ENCODE results near the gene ZBTB34. TPM values are rescaled to one million over a fixed set of nuclear protein-coding genes. Genes with fewer than 3 reads are reported as not detected.
"Not testable (repeated sequence)": the region's sequence is repeated elsewhere in the genome, so short reads cannot be mapped to it uniquely, and the experiment has no call there.

ZBTB34 gene
- polyA plus RNA-seq, 1 donor from 2014 or later: 19.5 TPM

DNA sequence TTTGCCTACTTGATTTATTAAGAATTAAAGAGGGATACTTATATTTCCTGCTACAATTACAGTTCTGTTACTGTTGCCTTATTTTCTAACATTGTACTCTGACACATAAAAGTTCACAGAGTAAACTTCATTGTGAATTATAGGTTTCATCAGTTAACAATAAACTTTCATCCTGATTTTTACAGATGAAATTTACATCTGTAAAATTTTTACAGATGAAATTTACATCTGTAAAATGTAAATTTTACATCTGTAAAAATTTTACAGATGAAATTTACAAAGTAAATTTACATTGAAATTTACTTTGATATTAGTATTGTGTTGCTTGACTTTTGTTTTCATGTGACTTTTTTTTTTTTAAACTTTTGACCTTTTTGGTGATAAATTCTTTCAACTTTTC, 46.3 kb upstream of the ZBTB34 start:
- no peak overlapping the region for H3K4me2 ChIP-seq (ENCODE audit: low read length)
- H3K4me3 ChIP-seq (ENCODE audit: low read length): no peak overlapping the region
- H3K27me3 ChIP-seq (ENCODE audit: insufficient read depth, low read depth, low read length): no peaks in the 10 kb centered on the region
- no peak overlapping the region for H2AFZ ChIP-seq (ENCODE audit: low read depth, low read length)
- H3K27ac ChIP-seq (ENCODE audit: low read length): no peak overlapping the region
- no peaks in the 10 kb centered on the region for H3K9me2 ChIP-seq (ENCODE audit: insufficient read depth, low read length)
- peaks cover under 1% of the 10 kb centered on the region for H3K9me3 ChIP-seq (ENCODE audit: low read length)
- no peak overlapping the region for H3K9ac ChIP-seq (ENCODE audit: low read length)
- H3F3A ChIP-seq (ENCODE audit: insufficient read depth, low read length, poor library complexity, severe bottlenecking): no peaks in the 10 kb centered on the region
- no peaks in the 10 kb centered on the region for H4K20me1 ChIP-seq (ENCODE audit: insufficient read depth)
- peaks cover 26% of the 10 kb centered on the region for H3K79me2 ChIP-seq (replicated peaks; ENCODE audit: insufficient read depth, low read length)
- TF ChIP-seq TAF1 (IDR thresholded peaks at IDR 0.05; ENCODE audit: low read depth) (no peak), POLR2AphosphoS5 (IDR thresholded peaks at IDR 0.05) (no peak), EP300 (conservative IDR thresholded peaks at IDR 0.05; ENCODE audit: poor library complexity, severe bottlenecking) (no peak), SMC3 (conservative IDR thresholded peaks at IDR 0.05; ENCODE audit: poor library complexity) (no peak), EZH2 (IDR thresholded peaks at IDR 0.05; ENCODE audit: borderline replicate concordance, insufficient read depth, low read length, poor library complexity, severe bottlenecking) (no peak)
- TF ChIP-seq, protein P1, sequence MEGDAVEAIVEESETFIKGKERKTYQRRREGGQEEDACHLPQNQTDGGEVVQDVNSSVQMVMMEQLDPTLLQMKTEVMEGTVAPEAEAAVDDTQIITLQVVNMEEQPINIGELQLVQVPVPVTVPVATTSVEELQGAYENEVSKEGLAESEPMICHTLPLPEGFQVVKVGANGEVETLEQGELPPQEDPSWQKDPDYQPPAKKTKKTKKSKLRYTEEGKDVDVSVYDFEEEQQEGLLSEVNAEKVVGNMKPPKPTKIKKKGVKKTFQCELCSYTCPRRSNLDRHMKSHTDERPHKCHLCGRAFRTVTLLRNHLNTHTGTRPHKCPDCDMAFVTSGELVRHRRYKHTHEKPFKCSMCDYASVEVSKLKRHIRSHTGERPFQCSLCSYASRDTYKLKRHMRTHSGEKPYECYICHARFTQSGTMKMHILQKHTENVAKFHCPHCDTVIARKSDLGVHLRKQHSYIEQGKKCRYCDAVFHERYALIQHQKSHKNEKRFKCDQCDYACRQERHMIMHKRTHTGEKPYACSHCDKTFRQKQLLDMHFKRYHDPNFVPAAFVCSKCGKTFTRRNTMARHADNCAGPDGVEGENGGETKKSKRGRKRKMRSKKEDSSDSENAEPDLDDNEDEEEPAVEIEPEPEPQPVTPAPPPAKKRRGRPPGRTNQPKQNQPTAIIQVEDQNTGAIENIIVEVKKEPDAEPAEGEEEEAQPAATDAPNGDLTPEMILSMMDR (IDR thresholded peaks at IDR 0.05; ENCODE audit: poor library complexity, severe bottlenecking): no peak
- TF ChIP-seq, protein P2, sequence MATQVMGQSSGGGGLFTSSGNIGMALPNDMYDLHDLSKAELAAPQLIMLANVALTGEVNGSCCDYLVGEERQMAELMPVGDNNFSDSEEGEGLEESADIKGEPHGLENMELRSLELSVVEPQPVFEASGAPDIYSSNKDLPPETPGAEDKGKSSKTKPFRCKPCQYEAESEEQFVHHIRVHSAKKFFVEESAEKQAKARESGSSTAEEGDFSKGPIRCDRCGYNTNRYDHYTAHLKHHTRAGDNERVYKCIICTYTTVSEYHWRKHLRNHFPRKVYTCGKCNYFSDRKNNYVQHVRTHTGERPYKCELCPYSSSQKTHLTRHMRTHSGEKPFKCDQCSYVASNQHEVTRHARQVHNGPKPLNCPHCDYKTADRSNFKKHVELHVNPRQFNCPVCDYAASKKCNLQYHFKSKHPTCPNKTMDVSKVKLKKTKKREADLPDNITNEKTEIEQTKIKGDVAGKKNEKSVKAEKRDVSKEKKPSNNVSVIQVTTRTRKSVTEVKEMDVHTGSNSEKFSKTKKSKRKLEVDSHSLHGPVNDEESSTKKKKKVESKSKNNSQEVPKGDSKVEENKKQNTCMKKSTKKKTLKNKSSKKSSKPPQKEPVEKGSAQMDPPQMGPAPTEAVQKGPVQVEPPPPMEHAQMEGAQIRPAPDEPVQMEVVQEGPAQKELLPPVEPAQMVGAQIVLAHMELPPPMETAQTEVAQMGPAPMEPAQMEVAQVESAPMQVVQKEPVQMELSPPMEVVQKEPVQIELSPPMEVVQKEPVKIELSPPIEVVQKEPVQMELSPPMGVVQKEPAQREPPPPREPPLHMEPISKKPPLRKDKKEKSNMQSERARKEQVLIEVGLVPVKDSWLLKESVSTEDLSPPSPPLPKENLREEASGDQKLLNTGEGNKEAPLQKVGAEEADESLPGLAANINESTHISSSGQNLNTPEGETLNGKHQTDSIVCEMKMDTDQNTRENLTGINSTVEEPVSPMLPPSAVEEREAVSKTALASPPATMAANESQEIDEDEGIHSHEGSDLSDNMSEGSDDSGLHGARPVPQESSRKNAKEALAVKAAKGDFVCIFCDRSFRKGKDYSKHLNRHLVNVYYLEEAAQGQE (IDR thresholded peaks at IDR 0.05; ENCODE audit: borderline replicate concordance): no peak
- H3K36me3 ChIP-seq (ENCODE audit: insufficient read depth, low read length): no peaks in the 10 kb centered on the region

GRCh38 chr9:126817615-126818014, 42.8 kb upstream of the ZBTB34 start:
- Histone ChIP-seq H3K79me2 (replicated peaks; ENCODE audit: insufficient read depth, low read length) (peaks cover 15% of the 10 kb centered on the region), H3K9me3 (ENCODE audit: low read length) (peaks cover 13% of the 10 kb centered on the region)
- not testable (repeated sequence) for H3F3A ChIP-seq (ENCODE audit: insufficient read depth, low read length, poor library complexity, severe bottlenecking); H3K9ac ChIP-seq (ENCODE audit: low read length); H3K36me3 ChIP-seq (ENCODE audit: insufficient read depth, low read length); H3K27ac ChIP-seq (ENCODE audit: low read length); H3K4me2 ChIP-seq (ENCODE audit: low read length); H2AFZ ChIP-seq (ENCODE audit: low read depth, low read length); H4K20me1 ChIP-seq (ENCODE audit: insufficient read depth); H3K4me3 ChIP-seq (ENCODE audit: low read length); H3K27me3 ChIP-seq (ENCODE audit: insufficient read depth, low read depth, low read length); H3K9me2 ChIP-seq (ENCODE audit: insufficient read depth, low read length)

DNA sequence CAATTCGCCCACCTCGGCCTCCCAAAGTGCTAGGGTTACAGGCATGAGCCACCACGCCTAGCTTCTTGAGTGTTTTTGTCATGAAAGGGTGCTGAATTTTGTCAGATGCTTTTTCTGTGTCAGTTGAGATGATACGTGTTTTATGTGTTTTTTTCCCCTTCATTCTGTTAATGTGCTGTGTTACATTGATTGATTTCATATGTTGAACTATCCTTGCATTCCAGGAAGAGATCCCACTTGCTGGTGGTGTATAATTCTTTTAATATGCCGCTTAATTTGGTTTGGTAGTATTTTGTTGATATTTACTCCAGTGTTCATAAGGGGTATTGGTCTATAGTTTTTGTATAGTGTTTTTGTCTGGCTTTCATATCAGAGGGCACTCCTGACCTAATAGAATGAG, 42.0 kb upstream of the ZBTB34 start:
- Histone ChIP-seq H3K27me3 (ENCODE audit: insufficient read depth, low read depth, low read length) (no peaks in the 10 kb centered on the region), H3K9me3 (ENCODE audit: low read length) (peaks cover 13% of the 10 kb centered on the region), H3K4me3 (ENCODE audit: low read length) (no peak overlapping the region), H3K9ac (ENCODE audit: low read length) (no peak overlapping the region), H3F3A (ENCODE audit: insufficient read depth, low read length, poor library complexity, severe bottlenecking) (no peaks in the 10 kb centered on the region), H3K9me2 (ENCODE audit: insufficient read depth, low read length) (no peaks in the 10 kb centered on the region), H3K27ac (ENCODE audit: low read length) (no peak overlapping the region), H3K36me3 (ENCODE audit: insufficient read depth, low read length) (no peaks in the 10 kb centered on the region), H3K4me2 (ENCODE audit: low read length) (no peak overlapping the region), H3K79me2 (replicated peaks; ENCODE audit: insufficient read depth, low read length) (peaks cover 12% of the 10 kb centered on the region), H2AFZ (ENCODE audit: low read depth, low read length) (no peak overlapping the region), H4K20me1 (ENCODE audit: insufficient read depth) (no peaks in the 10 kb centered on the region)
- TF ChIP-seq EZH2 (IDR thresholded peaks at IDR 0.05; ENCODE audit: borderline replicate concordance, insufficient read depth, low read length, poor library complexity, severe bottlenecking) (no peak), EP300 (conservative IDR thresholded peaks at IDR 0.05; ENCODE audit: poor library complexity, severe bottlenecking) (no peak), SMC3 (conservative IDR thresholded peaks at IDR 0.05; ENCODE audit: poor library complexity) (no peak)
